GM21447 (cell line): ENCODE measurements around the gene ABCG1.

Experiments
- ATAC-seq: cut with Tn5 transposase; IDR thresholded peaks from one replicate; pipeline ENCODE4 v1.9.1; 2021; ENCODE audit not compliant: unreplicated experiment

The ABCG1 gene

GRCh38 chr21:42214081-42214750, 4.7 kb upstream of the ABCG1 start:
- ATAC-seq = no peak

DNA sequence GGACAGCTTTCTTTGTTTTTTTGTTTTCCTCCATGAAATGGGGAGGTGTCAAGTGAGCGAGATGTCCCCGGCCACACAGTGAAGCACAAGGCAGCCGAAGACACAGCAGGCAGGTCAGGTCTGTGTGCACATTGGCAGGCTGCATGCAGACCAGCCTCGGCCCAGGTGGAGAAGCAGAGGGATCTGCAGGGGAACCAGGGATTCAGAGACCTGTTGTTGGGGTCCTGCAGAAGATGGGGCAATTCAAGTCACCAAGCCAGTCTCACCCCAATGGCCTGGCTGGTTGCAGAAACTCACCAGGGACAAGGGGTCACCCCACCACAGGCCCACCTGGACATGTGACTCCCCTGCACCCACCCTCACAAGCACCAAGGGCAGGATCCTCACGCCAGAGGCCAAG, 4.0 kb upstream of the ABCG1 start:
- no peak for ATAC-seq

DNA sequence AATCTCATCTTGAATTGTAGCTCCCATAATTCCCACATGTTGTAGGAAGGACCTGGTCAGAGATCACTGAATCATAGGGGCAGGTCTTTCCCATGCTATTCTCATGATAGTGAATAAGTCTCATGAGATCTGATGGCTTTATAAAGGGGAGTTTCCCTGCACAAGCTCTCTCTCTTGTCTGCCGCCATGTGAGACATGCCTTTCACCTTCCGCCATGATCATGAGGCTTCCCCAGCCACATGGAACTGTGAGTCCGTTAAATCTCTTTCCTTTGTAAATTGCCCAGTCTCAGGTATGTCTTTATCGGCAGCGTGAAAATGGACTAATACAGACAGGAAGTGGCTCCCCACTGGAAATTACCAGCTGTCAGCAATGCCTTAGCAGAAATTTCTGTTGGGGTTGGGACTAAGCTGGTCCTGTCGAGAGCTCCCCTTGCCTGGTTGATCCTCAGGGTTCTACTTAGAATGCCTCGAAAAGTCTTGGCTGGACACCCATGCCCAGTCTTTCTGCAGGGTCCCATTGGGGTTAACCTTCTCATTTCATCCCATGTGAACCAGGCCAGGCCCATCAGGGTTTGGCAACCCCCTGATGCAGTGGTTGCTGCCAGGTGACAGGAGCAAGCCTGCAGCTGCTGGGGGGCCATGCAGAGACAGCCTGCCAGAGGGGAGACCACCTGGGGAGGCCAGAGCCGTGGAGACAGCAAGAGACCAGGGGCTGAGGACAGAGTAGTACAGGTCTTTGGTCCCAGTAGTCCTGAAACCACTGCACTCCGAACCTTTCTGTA, 2.8 kb upstream of the ABCG1 start:
- no peak for ATAC-seq

DNA sequence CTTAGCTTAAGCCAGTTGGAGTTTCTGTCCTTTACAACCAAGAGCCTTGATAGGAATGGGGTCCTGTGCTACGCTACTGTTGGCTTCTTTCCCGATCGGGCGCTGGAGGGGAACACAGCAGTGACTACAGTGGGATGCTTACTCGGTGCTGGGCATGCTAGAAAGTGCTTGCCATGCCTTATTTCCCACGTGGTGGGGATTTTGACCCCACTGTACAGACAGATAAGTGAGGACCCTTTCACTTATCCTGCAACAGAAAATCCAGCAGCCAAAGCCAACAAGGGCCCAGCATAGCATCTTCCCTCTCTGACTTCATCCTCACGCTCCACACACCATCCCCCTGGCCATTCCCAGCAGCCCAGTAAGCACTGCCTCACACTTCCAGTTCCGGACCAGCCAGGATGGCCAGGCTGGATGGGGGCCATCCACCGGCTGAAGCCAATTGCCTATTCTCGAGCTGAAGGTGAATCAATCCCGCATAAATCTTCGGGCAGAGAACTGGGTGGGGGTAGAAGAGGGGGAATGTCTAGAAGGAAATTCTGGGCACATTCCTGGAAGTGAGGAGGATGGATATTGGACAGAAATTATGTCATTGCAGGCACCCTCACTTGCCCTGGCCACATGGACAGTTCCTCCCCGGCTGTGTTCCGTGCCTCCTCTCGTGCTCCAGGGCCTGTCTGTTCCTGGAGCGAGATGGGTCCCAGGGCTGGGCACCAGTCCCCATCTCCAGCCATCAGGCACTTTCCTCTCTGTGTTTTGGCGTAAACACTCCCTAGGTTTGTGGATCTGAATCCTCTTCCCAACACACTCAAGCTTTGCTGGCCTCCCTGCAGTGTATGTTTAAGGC, 2.0 kb upstream of the ABCG1 start:
- no peak for ATAC-seq

DNA sequence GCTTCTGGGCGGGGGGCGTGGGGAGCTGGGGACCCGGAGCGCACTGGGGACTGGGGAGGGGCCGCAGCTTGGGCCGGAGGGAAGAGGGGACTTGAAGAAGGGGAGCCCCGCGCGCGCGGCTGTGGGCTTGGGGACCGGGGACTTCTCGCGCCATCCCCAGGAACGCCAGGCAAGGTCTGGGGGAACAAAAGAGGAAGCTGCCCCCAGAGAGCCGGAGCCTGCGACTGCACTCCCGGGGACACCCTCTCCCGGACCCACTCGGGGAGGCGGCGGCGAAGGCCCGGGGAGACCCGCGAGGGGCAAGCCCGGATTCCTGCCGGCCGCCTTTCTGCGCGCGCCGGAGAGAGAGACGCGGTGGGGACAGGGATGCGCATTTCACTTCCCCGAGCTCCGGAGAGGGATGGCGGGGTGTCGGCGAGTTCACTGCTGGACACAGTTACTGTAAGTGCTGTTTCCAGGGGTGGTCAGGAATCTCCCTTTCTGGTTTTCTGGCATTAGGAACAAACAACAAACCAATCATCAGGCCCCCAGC, 732 bp downstream of the ABCG1 start:
- peak; percentile 10 for ATAC-seq

DNA sequence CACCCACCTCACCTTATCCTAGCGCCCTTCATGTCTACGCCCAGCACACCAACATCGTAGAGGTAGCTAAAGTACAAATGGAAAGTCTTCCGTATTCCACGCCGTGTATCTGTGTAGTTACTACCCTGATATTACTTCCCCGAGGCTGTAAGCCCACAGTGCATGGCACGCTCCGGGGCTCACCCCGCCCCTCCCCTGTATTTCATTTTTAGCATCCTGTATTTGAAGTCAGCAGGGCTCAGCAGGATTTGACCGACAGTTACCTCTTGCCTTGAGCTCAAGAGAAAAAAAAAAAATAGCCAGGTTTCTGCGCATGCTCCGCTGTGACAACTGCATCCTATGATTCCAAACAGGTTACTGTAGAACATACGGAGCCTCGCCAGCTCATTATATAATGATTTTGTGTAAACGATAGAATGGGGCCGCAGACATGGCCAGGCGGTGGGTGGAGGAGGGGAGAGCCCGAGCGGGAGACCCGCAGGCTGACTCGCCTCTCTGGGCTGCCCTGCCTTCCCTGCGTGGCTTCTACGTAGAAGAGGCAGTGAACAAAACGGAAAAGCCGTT, 1.3 kb downstream of the ABCG1 start:
- ATAC-seq = peak; percentile 45

DNA sequence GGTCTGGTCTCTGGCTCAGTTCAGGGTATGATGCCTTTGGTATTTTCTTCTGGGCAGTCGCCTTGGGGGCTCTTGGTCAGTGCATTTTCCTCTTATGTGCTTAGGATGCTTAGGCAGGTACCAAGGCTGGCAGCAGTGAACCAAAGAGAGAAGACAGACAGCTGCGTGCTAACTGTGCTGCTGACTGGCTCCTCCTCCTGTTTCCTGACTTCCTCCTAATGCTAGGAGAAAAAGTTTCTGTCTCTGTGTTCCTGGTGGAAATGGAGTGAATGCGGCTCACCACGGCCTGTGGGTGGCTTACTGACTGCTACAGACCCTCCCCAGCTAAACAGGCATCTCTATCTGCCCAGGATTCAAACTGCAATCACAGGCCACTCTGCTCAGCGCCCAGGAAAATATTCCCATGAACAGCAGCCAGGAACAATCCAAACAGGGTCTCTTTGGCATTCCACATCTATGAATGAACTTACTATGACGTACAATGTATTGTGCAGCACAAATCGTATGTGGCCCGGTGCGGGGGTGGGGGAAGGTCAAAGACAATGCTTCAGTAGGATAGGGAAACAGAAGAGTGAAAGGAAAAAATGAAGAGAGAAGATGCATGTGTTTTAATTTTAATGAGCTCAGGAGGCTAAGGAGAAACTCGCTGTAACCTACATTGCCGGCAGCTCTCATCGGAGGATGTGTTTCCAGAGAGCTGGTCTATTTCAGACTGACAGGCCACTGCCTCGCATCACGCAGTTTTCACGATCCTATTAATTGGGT, 2.8 kb downstream of the ABCG1 start:
- no peak for ATAC-seq

DNA sequence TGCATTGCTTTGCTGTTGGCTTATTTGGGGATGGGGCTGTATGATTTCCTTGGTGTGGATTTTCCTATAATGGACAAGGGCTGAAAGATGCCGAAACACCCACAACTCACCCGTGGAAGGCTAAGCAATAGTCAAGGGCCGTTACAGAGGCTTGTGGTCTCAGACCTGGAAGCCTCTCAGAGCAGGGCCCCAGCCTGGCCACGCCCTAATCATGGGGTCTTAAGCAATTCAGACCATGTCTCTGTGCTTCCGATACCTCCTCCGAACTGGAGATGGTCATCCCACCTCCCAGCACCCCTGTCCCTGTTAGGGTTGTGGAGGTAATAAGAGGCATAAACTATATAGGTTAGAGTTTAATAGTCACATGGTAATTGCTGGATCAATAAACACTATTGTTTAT, 3.4 kb downstream of the ABCG1 start:
- no peak for ATAC-seq

GRCh38 chr21:42222821-42223390, 4.0 kb downstream of the ABCG1 start:
- no peak for ATAC-seq

DNA sequence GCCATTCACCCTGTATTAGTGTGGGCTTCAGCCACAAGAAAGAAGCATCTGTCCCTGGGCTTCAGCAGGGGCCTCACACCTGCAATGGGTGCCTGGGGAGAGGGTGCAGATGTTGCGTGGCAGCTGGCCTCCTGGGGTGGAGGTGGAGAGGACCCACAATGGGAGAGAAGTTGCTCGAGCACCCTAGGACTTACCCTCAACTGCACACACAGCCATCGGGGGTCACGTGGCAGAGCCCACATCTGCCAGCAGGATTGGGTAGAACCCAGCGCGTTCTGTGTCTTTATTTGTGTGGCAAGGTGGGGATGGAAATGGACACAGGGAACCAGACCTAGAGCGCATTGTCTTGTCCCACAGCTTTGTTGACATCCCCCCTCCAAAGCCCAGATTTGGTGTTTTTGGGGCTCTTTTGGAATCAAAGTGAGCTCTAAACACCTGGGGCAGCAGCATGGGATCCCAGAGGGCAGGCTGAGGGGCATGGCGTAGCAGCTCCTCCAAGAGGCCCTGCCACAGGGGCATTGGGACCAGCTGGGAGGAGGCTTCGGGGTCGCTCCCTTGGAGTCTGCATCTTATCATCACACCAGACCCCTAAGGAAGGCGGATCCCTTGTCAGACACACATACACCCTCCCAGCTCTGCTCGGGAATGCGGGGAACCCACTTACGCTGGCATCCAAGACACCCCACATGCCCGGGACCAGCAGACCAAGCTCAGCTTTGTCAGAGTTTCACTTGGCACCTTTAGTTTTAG, 5.1 kb downstream of the ABCG1 start:
- no peak for ATAC-seq

- ATAC-seq = no peak
Measured at GRCh38 chr21:42225042-42225441, 6.1 kb downstream of the ABCG1 start.

DNA sequence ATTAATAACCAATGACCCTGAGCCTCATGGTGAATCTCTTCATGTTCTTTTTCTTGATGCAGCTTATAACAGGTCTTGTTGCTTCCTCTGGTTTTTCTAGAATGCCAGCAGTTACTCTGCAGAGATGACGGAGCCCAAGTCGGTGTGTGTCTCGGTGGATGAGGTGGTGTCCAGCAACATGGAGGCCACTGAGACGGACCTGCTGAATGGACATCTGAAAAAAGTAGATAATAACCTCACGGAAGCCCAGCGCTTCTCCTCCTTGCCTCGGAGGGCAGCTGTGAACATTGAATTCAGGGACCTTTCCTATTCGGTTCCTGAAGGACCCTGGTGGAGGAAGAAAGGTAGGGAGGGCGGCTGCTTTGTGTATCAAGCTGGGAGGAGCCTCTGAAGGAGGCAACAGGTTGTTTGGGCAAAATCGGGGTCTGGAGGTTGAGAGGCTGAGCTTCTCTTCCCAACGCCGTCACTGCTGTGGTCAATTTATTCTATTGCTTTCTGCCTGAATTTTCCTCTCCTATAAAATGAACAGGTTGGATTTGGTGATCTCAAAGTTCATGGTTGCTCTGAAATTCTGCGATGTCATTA, 6.7 kb downstream of the ABCG1 start:
- no peak for ATAC-seq

DNA sequence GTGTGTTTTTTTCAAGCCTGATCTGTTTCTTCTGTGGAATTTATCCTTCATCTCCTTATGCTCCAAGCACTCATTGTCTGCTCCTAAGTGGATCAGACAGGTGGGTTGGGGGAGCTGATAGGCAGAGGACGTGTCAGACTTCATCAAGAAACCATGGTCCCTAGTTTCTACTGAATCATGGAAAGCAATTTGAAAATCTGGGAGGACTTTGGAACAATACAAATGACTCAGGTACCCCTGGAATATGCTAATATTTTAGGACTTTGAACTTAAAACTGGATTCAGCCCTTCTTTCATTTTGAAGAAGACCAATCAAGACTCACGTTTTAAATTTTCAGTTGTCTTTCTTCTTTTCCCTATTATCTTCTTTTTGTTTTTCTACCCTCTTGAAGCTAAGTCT, 7.7 kb downstream of the ABCG1 start:
- ATAC-seq = no peak

GRCh38 chr21:42227909-42228708, 9.2 kb downstream of the ABCG1 start:
- ATAC-seq = peak; percentile 79

GRCh38 chr21:42228709-42229220, 9.8 kb downstream of the ABCG1 start:
- ATAC-seq = no peak

GRCh38 chr21:42229676-42230075, 10.7 kb downstream of the ABCG1 start:
- no peak for ATAC-seq

DNA sequence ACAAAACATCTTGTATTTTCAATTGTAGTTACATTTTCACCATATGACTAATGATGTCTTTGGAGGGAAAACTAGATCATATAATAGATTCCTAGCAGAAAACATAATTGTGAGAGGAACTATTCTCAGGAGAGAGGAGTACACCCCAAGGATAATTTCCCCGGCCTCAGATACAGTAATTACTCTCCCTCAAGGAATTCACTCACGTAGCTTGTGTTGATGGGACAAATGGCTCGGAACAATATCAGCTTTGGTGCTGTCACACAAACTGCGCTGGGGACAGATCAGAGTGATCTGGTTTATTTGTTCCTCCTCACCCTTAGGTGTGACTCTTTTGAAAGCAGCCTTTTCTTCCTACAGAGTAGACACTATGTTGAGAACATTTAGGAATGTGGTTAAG, 11.2 kb downstream of the ABCG1 start:
- ATAC-seq = no peak

- ATAC-seq = no peak
Measured at GRCh38 chr21:42230636-42231035, 11.7 kb downstream of the ABCG1 start.
